Measurements from ENCODE around the gene MYO6.

- TF ChIP-seq SUZ12 (IDR thresholded peaks at IDR 0.05; ENCODE audit: extremely low read depth, insufficient read depth, insufficient read length) (no peak), YY1 (IDR thresholded peaks at IDR 0.05; ENCODE audit: insufficient read depth, insufficient read length) (no peak)
Observed at GRCh38 chr6:75913040-75913439, 164.0 kb downstream of the MYO6 start.
